GM19452 (cell line): ENCODE results near the gene EPG5.
"Not testable (repeated sequence)": the region's sequence is repeated elsewhere in the genome, so short reads cannot be mapped to it uniquely, and the experiment has no call there.

Source experiments
- ATAC-seq: cut with Tn5 transposase; IDR thresholded peaks from one replicate; pipeline ENCODE4 v1.9.1; 2021; ENCODE audit not compliant: unreplicated experiment

Gene EPG5

GRCh38 chr18:45980229-45980628 is 13.1 kb upstream of the EPG5 start:
- ATAC-seq = no peak

GRCh38 chr18:45978084-45978483 is 11.0 kb upstream of the EPG5 start:
- ATAC-seq = no peak

GRCh38 chr18:45976974-45977373 is 9.8 kb upstream of the EPG5 start:
- no peak for ATAC-seq

GRCh38 chr18:45976566-45976965 is 9.4 kb upstream of the EPG5 start:
- no peak for ATAC-seq

- no peak for ATAC-seq
Measured at GRCh38 chr18:45974088-45974536, 7.0 kb upstream of the EPG5 start.

GRCh38 chr18:45964913-45965312 is 2.2 kb downstream of the EPG5 start:
- not testable (repeated sequence) for ATAC-seq

GRCh38 chr18:45962866-45963265 is 4.3 kb downstream of the EPG5 start:
- no peak for ATAC-seq

- ATAC-seq = no peak
Measured at GRCh38 chr18:45962461-45962860, 4.7 kb downstream of the EPG5 start.

GRCh38 chr18:45959484-45959883 is 7.6 kb downstream of the EPG5 start:
- not testable (repeated sequence) for ATAC-seq

- ATAC-seq = no peak
Measured at GRCh38 chr18:45958730-45959129, 8.4 kb downstream of the EPG5 start.

GRCh38 chr18:45958027-45958426 is 9.1 kb downstream of the EPG5 start:
- no peak for ATAC-seq

GRCh38 chr18:45957100-45957499 is 10.0 kb downstream of the EPG5 start:
- ATAC-seq = no peak

GRCh38 chr18:45954070-45954934 is 12.8 kb downstream of the EPG5 start:
- no peak for ATAC-seq

- ATAC-seq = no peak
Measured at GRCh38 chr18:45951016-45951714, 16.0 kb downstream of the EPG5 start.

- no peak for ATAC-seq
Measured at GRCh38 chr18:45945669-45946068, 21.5 kb downstream of the EPG5 start.

GRCh38 chr18:45940724-45941123 is 26.4 kb downstream of the EPG5 start:
- no peak for ATAC-seq

- ATAC-seq = no peak
Measured at GRCh38 chr18:45939236-45939635, 27.9 kb downstream of the EPG5 start.

GRCh38 chr18:45938488-45938935 is 28.6 kb downstream of the EPG5 start:
- no peak for ATAC-seq

GRCh38 chr18:45935591-45936335 is 31.4 kb downstream of the EPG5 start:
- no peak for ATAC-seq

- ATAC-seq = no peak
Measured at GRCh38 chr18:45932708-45933107, 34.4 kb downstream of the EPG5 start.

GRCh38 chr18:45930963-45931362 is 36.2 kb downstream of the EPG5 start:
- no peak for ATAC-seq
